Fibroblast of lung (primary cell): Measurements from ENCODE around the gene MAPKAP1.

Source experiments
- EZH2 ChIP-seq: IDR thresholded peaks from 2 replicates; pipeline ENCODE4 v1.5.1; 2012; ENCODE audit warnings: low read length, control low read depth, mild to moderate bottlenecking; ENCODE audit errors: missing control alignments
- TF ChIP-seq, protein P1 (sequence below), 2 donors: IDR thresholded peaks in 1 of 2; conservative IDR thresholded peaks in 1 of 2; 1 replicate in 1 of 2; 2 replicates in 1 of 2; pipeline ENCODE4 v1.5.1; 2011 to 2012; ENCODE audit warnings: low read length in 2 of 2, control low read depth in 1 of 2, inconsistent platforms in 1 of 2, low read depth in 1 of 2, mild to moderate bottlenecking in 1 of 2

GRCh38 chr9:125421166-125421565, 285.8 kb downstream of the MAPKAP1 start:
- TF ChIP-seq, protein P1, sequence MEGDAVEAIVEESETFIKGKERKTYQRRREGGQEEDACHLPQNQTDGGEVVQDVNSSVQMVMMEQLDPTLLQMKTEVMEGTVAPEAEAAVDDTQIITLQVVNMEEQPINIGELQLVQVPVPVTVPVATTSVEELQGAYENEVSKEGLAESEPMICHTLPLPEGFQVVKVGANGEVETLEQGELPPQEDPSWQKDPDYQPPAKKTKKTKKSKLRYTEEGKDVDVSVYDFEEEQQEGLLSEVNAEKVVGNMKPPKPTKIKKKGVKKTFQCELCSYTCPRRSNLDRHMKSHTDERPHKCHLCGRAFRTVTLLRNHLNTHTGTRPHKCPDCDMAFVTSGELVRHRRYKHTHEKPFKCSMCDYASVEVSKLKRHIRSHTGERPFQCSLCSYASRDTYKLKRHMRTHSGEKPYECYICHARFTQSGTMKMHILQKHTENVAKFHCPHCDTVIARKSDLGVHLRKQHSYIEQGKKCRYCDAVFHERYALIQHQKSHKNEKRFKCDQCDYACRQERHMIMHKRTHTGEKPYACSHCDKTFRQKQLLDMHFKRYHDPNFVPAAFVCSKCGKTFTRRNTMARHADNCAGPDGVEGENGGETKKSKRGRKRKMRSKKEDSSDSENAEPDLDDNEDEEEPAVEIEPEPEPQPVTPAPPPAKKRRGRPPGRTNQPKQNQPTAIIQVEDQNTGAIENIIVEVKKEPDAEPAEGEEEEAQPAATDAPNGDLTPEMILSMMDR (conservative IDR thresholded peaks at IDR 0.05 in 1 of 2, IDR thresholded peaks at IDR 0.05 in 1 of 2; ENCODE audit: low read depth in 1 of 2, low read length in 2 of 2): no peak
- no peak for TF ChIP-seq EZH2
